Measurements from ENCODE around the gene MYOZ1.
"Not testable (repeated sequence)": the region's sequence is repeated elsewhere in the genome, so short reads cannot be mapped to it uniquely, and the experiment has no call there.

The MYOZ1 gene

GRCh38 chr10:73647875-73648651, 6.8 kb upstream of the MYOZ1 start:
- DNase-seq (ENCODE audit: low spot score), result no peak

GRCh38 chr10:73647211-73647874, 6.1 kb upstream of the MYOZ1 start:
- DNase-seq (ENCODE audit: low spot score), result peak; percentile 40

- no peak for DNase-seq (ENCODE audit: low spot score)
These were observed 5.3 kb upstream of the MYOZ1 start for GRCh38 chr10:73646598-73647041.

GRCh38 chr10:73645251-73645650, 4.0 kb upstream of the MYOZ1 start:
- DNase-seq (ENCODE audit: low spot score), result no peak

- DNase-seq (ENCODE audit: low spot score), result no peak
These were observed 3.5 kb upstream of the MYOZ1 start for GRCh38 chr10:73644767-73645166.

GRCh38 chr10:73644015-73644743, 2.9 kb upstream of the MYOZ1 start:
- peak; percentile 75 for DNase-seq (ENCODE audit: low spot score)

- DNase-seq (ENCODE audit: low spot score), result no peak
These were observed 2.1 kb upstream of the MYOZ1 start for GRCh38 chr10:73643362-73643761.

GRCh38 chr10:73639286-73639685, 2.0 kb downstream of the MYOZ1 start:
- no peak for DNase-seq (ENCODE audit: low spot score)

GRCh38 chr10:73635781-73636180, 5.5 kb downstream of the MYOZ1 start:
- no peak for DNase-seq (ENCODE audit: low spot score)

- no peak for DNase-seq (ENCODE audit: low spot score)
These were observed 6.9 kb downstream of the MYOZ1 start for GRCh38 chr10:73634421-73634820.

GRCh38 chr10:73629165-73629564, 12.1 kb downstream of the MYOZ1 start:
- no peak for DNase-seq (ENCODE audit: low spot score)

GRCh38 chr10:73628405-73628804, 12.9 kb downstream of the MYOZ1 start:
- DNase-seq (ENCODE audit: low spot score), result no peak

GRCh38 chr10:73627300-73627699, 14.0 kb downstream of the MYOZ1 start:
- DNase-seq (ENCODE audit: low spot score), result no peak

GRCh38 chr10:73625884-73626752, 15.2 kb downstream of the MYOZ1 start:
- peak; percentile 95 for DNase-seq (ENCODE audit: low spot score)

GRCh38 chr10:73625004-73625883, 16.0 kb downstream of the MYOZ1 start:
- peak; percentile 38 for DNase-seq (ENCODE audit: low spot score)

- DNase-seq (ENCODE audit: low spot score), result no peak
These were observed 18.2 kb downstream of the MYOZ1 start for GRCh38 chr10:73623056-73623455.

GRCh38 chr10:73620974-73621373, 20.3 kb downstream of the MYOZ1 start:
- not testable (repeated sequence) for DNase-seq (ENCODE audit: low spot score)

- not testable (repeated sequence) for DNase-seq (ENCODE audit: low spot score)
These were observed 24.1 kb downstream of the MYOZ1 start for GRCh38 chr10:73617143-73617542.

- DNase-seq (ENCODE audit: low spot score), result no peak
These were observed 26.6 kb downstream of the MYOZ1 start for GRCh38 chr10:73614720-73615119.

- no peak for DNase-seq (ENCODE audit: low spot score)
These were observed 32.2 kb downstream of the MYOZ1 start for GRCh38 chr10:73609116-73609515.

- DNase-seq (ENCODE audit: low spot score), result no peak
These were observed 39.8 kb downstream of the MYOZ1 start for GRCh38 chr10:73601486-73601921.
